HG03097 (cell line): ENCODE measurements around the gene TNFSF4.
"Not testable (repeated sequence)": the region's sequence is repeated elsewhere in the genome, so short reads cannot be mapped to it uniquely, and the experiment has no call there.

ENCODE experiments used
- ATAC-seq: cut with Tn5 transposase; IDR thresholded peaks from one replicate; pipeline ENCODE4 v1.9.1; 2021; ENCODE audit not compliant: unreplicated experiment, low FRiP score

Gene TNFSF4, protein sequence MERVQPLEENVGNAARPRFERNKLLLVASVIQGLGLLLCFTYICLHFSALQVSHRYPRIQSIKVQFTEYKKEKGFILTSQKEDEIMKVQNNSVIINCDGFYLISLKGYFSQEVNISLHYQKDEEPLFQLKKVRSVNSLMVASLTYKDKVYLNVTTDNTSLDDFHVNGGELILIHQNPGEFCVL

DNA sequence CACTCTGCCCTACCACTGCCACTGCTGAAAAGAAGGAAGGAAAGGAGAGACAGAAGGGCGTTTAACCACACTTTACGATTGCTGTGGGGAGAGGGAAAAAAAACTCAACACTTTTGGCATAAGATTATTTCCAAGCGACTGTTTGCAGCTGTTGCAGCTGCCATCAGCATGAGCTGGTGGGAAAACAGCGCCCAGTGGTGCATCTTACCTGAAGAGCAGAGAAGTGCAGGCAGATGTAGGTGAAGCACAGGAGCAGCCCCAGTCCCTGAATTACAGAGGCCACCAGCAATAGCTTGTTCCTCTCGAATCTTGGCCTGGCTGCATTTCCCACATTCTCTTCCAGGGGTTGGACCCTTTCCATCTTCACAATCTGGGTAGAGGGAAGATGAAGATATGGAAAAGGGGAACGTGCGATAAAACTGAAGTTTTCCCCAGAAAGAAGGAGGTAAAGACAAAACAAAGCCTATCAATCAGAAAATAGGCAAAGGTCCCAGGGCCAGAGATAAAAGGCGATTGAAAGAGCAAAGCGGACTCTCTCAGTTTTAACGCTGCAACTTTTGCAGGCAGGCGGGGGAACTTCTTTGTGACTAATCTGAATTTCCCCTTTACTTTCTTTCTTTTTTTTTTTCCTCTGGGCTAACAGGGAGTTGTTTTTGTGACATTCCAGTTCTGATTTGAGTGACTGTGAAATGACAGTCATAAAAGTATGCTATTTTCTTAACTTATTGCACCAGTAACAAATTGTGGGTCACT lies at the start of gene TNFSF4:
Gene TNFSF4 (minus strand): TSS at position 516 of the 753 bp plus-strand sequence. CDS start 155 bp downstream, at position 361.
- no peak for ATAC-seq

DNA sequence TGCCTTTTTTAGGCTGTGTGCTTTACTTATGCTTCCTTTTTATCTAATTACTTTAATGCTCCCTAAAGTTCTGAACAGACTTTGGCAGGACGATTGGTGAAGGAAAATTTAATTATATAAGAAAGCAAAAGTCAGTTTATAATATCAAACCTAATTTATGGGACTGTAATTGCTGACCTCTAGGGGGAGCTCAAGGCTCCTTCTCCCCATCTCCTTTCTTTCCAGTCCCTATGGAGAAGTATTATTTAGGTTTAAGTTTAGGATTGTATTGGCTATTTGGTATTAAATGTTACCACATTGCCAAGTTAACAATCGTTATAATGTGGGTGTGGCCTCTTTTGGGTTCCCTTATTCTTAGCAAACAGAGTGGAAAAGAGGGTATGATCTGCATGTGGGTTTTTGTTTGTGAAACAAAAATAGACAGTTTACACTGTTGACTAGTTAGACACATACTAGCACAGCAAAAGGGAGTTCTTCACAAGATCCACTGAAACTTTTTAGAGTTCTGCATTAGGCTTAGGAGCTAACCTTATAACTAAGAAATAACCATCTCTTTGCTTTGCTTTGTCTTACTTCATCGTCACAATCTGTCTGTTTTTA lies 48.2 kb upstream of the TNFSF4 start:
- no peak for ATAC-seq

DNA sequence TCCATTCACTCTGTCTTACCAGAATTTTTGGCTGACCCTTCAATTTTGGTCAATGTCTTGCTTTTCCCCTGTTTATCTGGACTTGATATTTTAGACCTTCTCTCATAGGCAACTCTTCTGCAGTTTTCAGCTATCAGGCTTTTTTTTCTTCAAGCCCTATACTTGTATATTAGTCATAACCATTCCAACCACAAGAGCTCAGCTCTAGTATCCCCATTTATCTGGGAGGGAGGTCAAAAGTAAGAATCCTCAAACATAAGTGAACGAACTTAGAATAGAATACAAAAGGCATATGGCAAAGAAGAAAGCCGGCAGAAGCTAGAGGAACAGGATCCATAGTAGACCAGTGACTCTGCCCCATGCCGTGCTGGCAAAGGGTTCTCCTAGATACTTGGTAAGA lies 45.9 kb upstream of the TNFSF4 start:
- no peak for ATAC-seq

DNA sequence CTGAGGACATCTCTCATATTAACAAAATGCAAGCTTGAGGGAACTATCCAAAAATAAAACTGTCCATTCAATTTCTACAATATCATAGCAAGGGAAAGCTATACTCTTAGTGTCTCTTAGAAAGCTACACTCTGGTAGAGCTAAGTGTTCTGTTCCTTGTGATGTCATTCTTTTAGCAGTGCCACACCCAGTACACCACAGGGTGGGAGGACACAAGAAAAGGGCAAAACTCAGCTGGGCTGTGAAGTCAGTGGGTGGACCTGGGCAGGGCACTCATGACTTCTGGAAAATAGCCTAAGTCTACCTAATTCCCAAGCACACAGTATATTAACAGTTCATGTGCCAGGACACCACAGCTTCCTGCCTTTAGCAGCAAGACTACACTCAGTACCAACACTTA lies 42.2 kb upstream of the TNFSF4 start:
- ATAC-seq, result no peak

DNA sequence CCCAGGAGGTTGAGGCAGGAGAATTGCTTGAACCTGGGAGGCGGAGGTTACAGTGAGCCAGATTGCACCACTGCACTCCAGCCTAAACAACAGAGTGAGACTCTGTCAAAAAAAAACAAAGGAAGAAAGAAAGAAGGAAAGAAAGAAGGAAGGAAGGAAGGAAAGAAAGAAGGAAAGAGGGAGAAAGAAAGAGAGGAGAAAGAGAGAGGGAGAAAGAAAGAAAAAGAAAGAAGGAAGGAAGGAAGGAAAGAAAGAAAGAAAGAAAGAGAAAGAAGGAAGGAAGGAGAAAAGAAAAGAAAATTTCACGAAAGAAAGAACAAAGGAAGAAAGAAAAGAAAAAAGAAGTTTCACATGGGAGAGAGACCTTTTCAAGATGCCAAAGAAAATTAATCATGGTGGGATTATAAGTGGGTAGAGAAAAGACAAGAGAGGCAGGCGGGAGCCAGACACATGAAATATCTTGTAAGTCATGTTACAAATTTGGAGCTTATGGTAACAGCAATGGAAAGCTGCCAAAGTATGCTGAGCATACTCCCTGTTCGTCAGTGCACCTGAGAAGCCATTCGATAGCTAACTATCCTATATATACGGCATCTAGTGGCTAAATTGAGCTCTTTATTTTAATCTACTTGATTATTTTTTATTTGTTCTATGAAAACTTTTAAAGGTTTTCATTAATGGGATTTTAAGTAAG lies 41.3 kb upstream of the TNFSF4 start:
- ATAC-seq, result no peak

DNA sequence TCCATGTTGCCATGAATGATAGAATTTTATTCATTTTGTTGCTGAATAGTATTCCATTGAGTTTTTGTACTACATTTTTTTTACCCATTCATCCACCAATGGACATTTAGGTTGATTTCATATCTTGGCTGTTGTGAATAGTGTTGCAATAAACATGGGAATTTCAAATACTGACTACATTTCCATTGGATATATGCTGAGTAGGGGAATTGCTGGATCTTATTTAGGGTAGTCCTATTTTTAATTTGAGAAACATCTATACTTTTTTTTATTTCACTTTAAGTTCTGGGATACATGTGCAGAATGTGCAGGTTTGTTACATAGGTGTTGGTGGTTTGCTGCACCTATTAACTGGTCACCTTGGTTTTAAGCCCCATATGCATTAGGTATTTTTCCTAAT lies 38.8 kb upstream of the TNFSF4 start:
- ATAC-seq, result no peak

DNA sequence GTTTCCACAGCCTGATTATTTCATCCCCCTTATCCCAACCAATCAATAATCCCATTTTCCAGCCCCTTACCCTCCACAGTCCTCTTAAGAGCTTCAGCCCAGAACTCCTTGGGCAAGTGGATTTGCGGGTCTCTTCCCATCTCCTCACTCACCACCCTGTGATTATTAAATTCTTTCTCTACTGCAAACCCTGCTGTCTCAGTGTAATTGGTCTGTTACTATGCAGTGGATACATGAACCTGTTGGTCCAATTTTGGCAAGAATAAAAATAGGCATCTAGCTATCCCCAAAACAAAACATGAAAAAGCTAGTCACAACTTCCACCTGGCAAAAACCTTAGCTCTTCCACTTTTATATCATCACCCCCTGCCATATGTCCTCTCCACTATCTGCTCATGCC lies 36.2 kb upstream of the TNFSF4 start:
- no peak for ATAC-seq

DNA sequence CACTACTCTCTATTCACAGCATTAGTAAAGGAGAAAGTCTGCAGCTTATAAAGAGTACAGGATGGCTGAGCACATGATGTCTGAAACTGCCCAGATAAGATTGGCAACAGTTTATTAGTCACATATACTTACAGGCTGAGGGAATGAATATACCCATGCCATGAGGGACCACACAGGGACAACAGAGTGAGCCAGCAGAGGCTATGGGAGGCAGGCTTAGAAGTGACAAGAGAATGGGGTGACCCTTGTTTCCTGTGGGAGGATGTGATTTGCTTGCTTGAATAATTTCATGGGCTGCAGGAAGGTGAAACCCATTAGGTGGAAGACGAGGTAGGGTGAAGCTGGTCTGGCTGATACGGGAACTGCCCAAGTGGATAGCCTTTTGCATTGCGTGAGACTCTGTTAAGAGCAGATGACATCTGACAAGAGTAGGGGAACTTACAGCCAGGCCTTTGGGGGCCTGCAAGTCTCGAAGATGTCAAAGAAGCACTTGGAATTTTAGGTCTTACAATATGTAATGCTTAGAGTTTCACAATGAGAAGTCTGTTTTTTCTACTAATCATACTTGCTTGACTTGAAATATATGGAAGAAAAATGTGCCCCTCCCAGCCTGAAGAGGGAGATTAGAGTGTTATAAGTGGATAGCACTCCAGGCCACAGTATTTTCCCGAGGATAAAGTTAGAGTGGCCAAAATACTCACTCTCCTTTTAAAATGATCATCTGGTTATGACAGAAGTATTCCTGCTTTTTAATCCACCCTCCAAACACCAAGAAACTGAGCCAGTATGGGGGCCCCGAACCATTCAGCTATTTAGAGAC lies 34.6 kb upstream of the TNFSF4 start:
- no peak for ATAC-seq

DNA sequence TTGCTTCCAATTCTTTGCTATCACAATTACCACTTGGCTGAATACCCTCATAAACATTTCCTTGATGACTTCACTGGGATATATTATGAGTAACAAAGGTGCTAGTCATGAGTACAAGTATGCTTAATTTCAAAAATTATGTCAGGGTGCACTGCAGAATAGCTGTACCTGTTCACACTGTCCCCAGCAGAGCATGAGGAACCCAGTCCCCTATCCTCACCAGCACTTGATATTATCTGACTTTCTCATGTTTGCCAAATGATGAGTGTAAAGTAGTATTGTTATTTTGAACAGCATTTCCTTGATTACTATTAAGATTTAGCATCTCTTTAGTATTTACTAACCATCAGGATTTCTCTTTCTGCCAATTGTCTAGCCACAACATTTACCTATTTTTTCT lies 33.5 kb upstream of the TNFSF4 start:
- ATAC-seq, result no peak

DNA sequence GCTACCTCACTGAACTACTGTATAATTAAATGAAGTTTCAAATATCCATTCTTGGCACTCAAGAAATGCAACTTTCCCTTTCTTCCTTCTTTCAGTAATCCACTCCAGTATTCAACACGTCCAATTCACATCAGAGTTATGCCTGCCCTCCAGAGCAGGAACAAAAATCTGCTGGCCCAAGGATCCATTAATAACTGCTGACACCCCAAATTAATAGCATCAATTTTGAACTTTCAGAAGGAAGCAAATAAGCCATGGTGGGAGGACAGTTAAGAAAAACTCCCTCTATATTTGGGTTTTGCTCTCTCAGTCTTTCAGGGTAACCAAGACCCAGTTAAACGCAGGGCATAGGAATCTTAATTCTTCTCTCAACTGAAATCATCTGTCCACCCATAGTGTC lies 31.9 kb upstream of the TNFSF4 start:
- no peak for ATAC-seq

DNA sequence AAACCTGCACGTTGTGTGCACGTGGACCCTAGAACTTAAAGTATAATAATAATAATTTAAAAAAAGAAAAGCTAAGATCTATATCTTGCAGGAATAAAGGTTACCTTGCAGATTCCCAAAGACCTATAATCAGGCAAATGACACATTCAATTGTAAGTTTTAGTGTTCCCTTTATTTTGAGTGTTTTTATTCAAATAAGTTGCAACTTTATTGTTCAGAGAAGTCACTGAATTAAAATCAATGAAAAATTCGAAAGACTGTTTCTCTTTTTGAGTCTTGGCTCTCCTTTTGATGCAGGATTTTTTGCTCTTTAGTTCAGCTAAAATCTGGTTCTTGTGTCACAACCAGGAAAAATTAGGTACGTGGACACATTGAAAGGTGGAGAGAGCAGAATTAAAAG lies 27.8 kb upstream of the TNFSF4 start:
- ATAC-seq, result no peak

DNA sequence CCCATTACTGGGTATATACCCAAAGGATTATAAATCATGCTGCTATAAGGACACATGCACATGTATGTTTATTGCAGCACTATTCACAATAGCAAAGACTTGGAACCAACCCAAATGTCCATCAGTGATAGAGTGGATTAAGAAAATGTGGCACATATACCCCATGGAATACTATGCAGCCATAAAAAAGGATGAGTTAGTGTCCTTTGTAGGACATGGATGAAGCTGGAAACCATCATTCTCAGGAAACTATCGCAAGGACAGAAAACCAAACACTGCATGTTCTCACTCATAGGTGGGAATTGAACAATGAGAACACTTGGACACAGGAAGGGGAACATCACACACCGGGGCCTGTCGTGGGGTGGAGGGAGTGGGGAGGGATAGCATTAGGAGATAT lies 27.3 kb upstream of the TNFSF4 start:
- ATAC-seq, result not testable (repeated sequence)

DNA sequence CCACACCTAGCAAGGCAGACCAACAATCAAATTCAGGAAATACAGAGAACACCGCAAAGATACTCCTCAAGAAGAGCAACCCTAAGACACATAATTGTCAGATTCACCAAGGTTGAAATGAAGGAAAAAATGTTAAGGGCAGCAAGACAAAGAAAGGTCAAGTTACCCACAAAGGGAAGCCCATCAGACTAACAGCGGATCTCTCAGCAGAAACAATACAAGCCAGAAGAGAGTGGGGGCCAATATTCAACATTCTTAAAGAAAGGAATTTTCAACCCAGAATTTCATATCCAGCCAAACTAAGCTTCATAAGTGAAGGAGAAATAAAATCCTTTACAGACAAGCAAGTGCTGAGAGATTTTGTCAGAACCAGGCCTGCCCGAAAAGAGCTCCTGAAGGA lies 21.9 kb upstream of the TNFSF4 start:
- not testable (repeated sequence) for ATAC-seq

DNA sequence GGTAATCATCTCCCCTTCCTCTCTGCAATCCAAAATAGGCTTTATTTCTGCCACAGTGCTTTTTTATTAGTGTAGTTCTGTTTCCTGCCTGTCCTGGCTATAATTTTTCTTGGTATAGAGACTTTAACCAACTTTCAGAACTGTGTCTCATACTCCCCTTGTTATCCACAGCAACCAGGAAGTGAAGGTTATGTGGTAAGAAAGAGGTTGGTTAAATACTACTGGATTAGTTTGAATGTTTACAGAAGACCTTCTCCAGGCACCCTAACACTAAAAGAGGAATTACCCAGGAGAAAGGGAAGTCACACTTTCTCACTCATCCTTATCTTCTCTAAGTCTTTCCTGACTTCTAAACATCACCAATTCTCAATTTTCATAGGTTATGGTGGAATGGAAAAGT lies 17.8 kb upstream of the TNFSF4 start:
- ATAC-seq, result no peak

DNA sequence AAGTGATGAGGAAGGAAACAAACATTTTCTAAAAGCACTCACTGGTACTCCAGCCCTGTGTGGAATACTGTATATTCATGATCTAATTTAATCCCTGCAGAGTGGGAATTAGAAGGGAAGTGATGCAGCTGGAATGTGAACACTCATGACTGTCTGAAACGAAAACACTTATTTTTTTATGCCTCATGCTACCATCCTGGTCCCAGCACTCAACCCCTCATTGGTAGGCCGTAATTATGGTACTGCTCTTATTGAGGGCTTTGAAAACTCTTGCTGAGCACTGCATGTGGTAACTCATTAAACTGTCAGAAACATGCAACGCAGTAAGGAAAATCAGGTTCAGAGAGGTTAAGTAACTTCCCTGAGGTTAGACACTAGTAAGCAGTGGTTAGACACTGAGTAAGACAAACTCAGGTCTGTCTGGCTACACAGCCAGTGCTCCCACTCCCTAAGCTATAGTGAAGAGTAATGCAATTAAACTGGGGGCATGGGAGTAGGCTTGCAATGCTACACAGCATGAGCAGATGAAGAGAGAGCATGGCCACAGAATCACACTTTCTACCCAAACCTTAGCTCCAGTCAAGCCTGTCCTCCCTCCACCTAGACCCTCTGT lies 17.3 kb upstream of the TNFSF4 start:
- no peak for ATAC-seq

DNA sequence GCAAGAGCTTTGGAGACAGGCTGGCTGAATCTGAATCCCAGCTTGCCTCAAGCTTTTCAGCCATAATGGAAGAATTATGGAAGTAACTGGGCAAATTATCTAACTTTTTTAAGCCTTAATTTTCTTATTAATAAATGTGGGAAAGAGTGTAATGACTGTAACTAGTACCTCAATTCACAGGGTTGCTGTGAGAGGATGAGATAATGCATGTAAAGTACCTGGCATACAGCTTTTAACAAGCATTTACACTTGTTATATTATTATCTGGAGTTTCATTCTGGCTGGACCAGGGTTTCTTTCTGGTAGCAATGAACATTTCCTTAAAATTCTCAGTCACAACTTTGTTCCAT lies 15.9 kb upstream of the TNFSF4 start:
- ATAC-seq, result no peak

DNA sequence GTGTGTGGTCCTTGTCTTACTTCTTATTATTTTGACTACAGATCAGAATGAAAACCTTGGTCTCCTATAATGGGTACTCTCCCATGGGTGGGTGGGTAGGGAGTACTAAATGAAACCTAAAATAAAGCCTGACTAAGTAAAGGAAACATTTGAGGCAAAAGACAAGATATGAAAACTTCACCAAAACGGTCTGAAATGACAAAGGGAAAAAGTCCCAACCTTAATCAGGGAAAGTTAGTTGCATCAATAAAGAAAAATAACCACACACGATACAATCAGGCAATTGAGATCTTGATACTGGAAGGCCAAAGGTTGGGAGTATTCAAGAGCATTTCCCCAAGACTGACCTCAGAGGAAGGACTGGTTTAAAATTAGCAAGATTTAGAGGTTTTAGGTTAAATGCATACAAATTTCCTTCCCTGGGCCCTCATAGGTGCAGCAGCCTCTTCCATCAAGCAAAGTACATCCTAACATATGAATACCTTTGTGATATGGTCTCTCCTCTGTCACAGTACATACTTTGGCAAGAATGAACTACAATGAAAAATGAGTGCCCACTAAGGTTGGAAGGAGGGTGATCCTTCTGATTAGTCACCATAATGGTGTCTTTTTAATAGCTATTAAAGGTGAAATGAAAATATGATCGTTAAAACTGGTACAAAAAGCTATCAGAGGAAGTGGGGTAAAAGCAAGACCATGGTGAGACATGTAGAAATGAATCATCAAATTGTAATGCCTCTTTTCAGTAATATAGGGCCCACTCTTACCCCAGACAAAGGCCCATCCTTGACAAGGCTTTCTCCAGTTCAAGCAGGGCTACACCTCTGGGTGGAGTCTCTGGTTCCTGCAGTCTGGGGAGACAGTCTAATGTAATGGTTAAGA lies 15.3 kb upstream of the TNFSF4 start:
- no peak for ATAC-seq

DNA sequence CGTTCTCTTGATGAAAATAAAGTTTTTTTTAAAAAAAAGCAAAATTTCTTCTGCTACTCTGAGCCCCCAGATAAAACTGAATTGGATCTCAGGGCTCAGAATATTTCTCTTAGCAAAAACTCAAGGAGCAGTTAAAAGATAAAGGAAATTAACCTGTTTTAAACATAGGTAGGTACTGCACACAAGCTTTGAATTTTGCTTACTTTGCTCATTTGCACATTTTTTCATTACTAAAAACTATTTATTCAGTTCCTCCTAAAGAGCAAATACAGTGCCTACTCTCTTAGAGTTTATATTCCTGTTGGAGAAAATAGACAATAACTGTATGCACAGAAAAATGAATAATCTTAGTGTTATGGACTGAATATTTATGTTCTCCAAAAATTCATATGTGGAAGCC lies 13.0 kb upstream of the TNFSF4 start:
- no peak for ATAC-seq

DNA sequence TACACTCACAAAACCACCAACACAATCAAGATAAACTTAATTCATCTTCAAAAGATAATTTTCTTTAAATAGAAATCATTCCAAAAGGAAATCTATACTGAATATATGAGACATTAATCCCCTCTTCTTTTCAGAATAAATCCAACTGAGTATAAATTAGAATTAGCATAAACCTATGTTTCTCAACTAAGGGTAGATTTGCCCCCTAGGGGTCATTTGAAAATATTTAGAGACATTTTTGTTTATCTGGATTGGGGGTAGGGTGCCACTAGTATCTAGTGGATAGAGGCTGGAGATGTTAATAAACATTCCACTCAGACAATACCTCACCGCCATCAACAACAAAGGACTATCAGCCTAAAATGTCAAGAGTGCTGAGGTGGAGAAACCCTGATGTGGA lies 6.5 kb upstream of the TNFSF4 start:
- ATAC-seq, result no peak
